ENCODE data around the gene WHRN. TPM values are rescaled to one million over a fixed set of nuclear protein-coding genes. Genes with fewer than 3 reads are reported as not detected.
A peak's percentile ranks its signal among the peaks of the same experiment; 100 is the strongest.

WHRN gene
- total and polyA plus RNA-seq, 4 donors: 4.4 to 26.8 (median 16.8) TPM

DNA sequence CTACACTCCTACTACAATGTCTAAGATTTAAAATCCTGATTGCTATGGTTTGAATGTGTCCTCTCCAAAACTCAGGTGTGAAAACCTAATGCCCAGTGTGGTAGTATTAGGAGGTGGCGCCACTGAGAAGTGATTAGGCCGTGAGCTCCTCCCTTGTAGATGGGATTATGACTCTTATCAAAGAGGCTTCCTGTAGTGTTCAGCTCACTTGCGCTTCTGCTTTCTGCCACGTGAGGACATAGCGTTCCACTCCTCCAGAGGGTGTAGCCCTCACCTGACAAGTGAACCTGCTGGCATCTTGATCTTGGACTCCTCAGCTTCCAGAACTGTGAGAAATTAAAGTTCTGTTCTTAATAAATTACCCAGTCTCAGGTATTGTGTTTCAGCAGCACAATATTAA lies 33.0 kb upstream of the WHRN start:
- peak in 1 of 6 donors; percentile 11 for DNase-seq (ENCODE audit: low read depth in 4 of 6, low spot score in 6 of 6)
- Histone ChIP-seq H3K4me3 (ENCODE audit: low read depth, low read length) (no peak overlapping the region), H3K9me3 (ENCODE audit: control insufficient read depth, insufficient read depth, low read length) (no peaks in the 10 kb centered on the region), H3K27ac (ENCODE audit: low read depth, low read length) (no peak overlapping the region), H3K27me3 (ENCODE audit: control insufficient read depth, insufficient read depth, low read length) (no peaks in the 10 kb centered on the region), H3K4me1 (ENCODE audit: control insufficient read depth, insufficient read depth, low read length) (no peaks in the 10 kb centered on the region), H3K36me3 (ENCODE audit: control insufficient read depth, insufficient read depth, low read length) (no peaks in the 10 kb centered on the region)
- WGBS (ENCODE audit: insufficient coverage): 54% methylated on average over 3 of the region's 5 CpGs

DNA sequence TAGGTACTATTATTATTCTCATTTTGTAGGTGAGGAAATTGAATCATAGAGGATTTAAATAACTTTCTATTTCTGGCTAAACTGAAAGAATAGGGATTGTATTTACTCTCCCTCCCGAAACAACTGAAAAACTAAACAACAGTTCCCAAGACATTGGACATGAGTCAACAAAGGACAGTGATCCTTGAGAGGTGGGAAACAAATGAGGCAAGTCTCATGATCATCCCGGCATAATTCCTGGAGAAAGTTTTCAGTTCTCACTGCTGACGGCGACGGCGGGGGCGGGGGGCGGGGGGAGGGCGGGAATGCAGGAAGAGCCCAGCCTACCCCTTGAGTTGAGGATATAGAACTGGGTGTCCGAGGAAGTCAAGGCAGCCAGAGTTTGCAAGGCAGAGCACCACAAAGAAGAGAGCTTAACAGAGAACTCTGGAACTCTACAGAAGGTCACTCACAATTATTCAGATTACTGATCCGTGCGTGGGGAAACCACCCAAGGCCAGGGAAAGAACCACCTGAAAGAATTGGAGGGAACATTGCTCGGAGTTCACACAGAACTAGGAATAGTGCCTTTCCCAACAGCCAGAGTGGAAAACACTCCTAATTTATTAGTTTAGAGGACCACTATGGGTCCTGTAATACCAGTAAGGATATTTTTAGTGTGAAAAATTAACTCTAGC lies 27.4 kb upstream of the WHRN start:
- Histone ChIP-seq H3K9me3 (ENCODE audit: control insufficient read depth, insufficient read depth, low read length) (no peaks in the 10 kb centered on the region), H3K27ac (ENCODE audit: low read depth, low read length) (no peak overlapping the region), H3K4me3 (ENCODE audit: low read depth, low read length) (no peak overlapping the region), H3K4me1 (ENCODE audit: control insufficient read depth, insufficient read depth, low read length) (no peaks in the 10 kb centered on the region), H3K27me3 (ENCODE audit: control insufficient read depth, insufficient read depth, low read length) (no peaks in the 10 kb centered on the region), H3K36me3 (ENCODE audit: control insufficient read depth, insufficient read depth, low read length) (no peaks in the 10 kb centered on the region)
- DNase-seq (ENCODE audit: low read depth in 4 of 6, low spot score in 6 of 6): no peak
- 32% methylated on average over 4 of the region's 13 CpGs for WGBS (ENCODE audit: insufficient coverage)

DNA sequence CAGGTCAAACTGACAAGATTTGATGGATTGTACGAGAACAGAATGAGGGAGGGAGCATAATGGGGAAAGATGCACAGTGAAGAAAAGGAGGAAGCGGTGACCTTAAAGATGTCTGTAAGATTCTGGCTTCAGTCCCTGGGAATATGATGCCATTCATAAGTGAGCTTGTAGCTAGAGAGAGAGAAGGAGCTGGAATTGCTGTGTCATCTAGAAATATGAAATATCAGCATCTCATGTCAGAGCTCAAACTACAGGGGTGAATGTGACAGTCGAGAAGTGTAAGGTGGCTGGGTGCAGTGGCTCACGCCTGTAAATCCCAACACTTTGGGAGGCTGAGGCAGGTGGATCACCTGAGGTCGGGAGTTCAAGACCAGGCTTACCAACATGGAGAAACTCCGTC lies 24.0 kb upstream of the WHRN start:
- no peak for DNase-seq (ENCODE audit: low read depth in 4 of 6, low spot score in 6 of 6)
- Histone ChIP-seq H3K27ac (ENCODE audit: low read depth, low read length) (no peak overlapping the region), H3K9me3 (ENCODE audit: control insufficient read depth, insufficient read depth, low read length) (no peaks in the 10 kb centered on the region), H3K27me3 (ENCODE audit: control insufficient read depth, insufficient read depth, low read length) (no peaks in the 10 kb centered on the region), H3K36me3 (ENCODE audit: control insufficient read depth, insufficient read depth, low read length) (no peaks in the 10 kb centered on the region), H3K4me3 (ENCODE audit: low read depth, low read length) (no peak overlapping the region), H3K4me1 (ENCODE audit: control insufficient read depth, insufficient read depth, low read length) (peaks cover 7% of the 10 kb centered on the region)
- WGBS (ENCODE audit: insufficient coverage): 94% methylated on average over 5 of the region's 6 CpGs

DNA sequence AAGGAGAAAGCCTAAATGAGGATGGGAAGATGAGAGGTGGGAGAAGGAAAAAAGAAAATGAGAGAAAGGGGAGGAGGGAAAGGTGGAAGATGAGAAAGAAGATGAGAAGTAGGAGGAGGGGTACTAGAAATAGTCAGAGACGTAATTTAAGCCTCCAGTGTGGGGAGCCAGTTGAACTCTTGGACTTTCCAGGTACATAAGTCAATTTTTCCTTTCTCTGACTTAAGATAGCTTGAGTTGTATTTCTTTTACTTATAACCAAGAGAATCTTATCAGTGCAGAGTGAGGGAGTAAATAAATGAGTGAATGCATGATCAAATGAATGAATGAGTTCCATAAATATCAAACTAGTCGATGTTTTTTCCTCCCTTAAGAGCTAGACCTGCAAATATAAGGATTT lies 21.5 kb upstream of the WHRN start:
- H3K4me3 ChIP-seq (ENCODE audit: low read depth, low read length): no peak overlapping the region
- no peaks in the 10 kb centered on the region for H3K9me3 ChIP-seq (ENCODE audit: control insufficient read depth, insufficient read depth, low read length)
- no peaks in the 10 kb centered on the region for H3K27me3 ChIP-seq (ENCODE audit: control insufficient read depth, insufficient read depth, low read length)
- peaks cover 11% of the 10 kb centered on the region for H3K4me1 ChIP-seq (ENCODE audit: control insufficient read depth, insufficient read depth, low read length)
- H3K36me3 ChIP-seq (ENCODE audit: control insufficient read depth, insufficient read depth, low read length): no peaks in the 10 kb centered on the region
- H3K27ac ChIP-seq (ENCODE audit: low read depth, low read length): no peak overlapping the region
- DNase-seq (ENCODE audit: low read depth in 4 of 6, low spot score in 6 of 6): no peak
- WGBS (ENCODE audit: insufficient coverage): no CpG with 5 or more reads among the region's 2 CpGs

DNA sequence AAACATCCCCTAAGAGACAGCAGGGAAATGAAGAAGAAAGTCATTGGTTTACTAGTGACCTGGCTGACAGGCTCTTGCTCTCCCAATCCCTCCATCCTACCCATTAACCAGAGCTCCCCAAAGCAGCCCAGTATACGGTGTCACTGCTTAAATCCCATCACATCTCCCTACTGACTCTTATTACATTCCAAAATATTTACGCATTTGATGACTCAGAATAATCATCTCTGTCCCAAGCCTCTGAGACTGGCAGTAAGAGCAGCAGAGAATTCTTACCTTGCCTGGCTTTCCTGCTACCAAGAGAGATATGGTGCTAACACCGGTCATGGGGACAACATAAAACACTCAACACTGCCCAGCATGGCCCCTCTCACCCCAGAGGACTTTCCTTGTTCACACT lies 20.2 kb upstream of the WHRN start:
- peaks cover 11% of the 10 kb centered on the region for H3K4me1 ChIP-seq (ENCODE audit: control insufficient read depth, insufficient read depth, low read length)
- WGBS (ENCODE audit: insufficient coverage): 90% methylated on average over 2 of the region's 3 CpGs
- no peak for DNase-seq (ENCODE audit: low read depth in 4 of 6, low spot score in 6 of 6)
- no peaks in the 10 kb centered on the region for H3K9me3 ChIP-seq (ENCODE audit: control insufficient read depth, insufficient read depth, low read length)
- H3K27ac ChIP-seq (ENCODE audit: low read depth, low read length): no peak overlapping the region
- H3K4me3 ChIP-seq (ENCODE audit: low read depth, low read length): no peak overlapping the region
- no peaks in the 10 kb centered on the region for H3K27me3 ChIP-seq (ENCODE audit: control insufficient read depth, insufficient read depth, low read length)
- H3K36me3 ChIP-seq (ENCODE audit: control insufficient read depth, insufficient read depth, low read length): no peaks in the 10 kb centered on the region

DNA sequence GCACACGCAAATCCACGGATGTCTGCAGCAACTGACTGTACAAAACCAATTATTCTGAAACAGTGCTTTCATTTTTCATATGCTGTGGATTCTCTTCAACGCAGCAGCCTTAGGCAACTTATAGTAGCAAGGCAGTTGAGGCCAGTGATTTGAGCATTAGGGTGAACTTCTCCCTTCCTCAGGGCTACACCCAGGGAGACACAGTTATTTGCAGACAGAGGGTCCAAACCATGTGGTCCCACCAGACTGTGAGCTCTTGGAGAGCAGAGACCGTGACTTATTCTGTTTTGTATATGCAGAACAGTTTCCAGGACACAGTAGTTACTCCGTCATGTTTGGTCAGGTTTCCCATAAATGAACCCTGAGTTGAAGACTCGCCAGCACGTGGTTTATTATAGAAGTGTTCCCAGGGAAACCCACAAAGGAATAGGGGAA lies 19.0 kb upstream of the WHRN start:
- peaks cover 11% of the 10 kb centered on the region for H3K4me1 ChIP-seq (ENCODE audit: control insufficient read depth, insufficient read depth, low read length)
- WGBS (ENCODE audit: insufficient coverage): 34% methylated on average over 7 of the region's 7 CpGs

DNA sequence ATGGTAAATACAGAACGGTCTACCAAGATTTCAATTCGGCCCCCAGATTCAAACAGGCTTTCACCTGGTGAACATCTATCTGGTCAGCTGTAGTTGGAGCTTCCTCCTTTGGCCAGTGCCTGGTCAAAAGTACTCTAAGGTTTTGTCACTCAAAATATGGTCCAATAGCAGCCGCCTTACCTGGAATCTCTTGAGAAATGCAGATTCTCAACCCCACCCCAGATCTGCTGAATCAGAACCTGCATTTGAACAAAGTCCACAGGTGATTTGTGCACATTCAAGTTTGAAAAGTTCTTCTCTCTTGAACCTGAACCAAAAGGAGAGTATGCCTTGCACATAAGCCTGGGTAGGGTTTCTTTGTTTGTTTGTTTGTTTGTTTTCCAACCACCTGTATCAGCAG lies 17.6 kb upstream of the WHRN start:
- Histone ChIP-seq H3K36me3 (ENCODE audit: control insufficient read depth, insufficient read depth, low read length) (no peaks in the 10 kb centered on the region), H3K27ac (ENCODE audit: low read depth, low read length) (no peak overlapping the region), H3K27me3 (ENCODE audit: control insufficient read depth, insufficient read depth, low read length) (no peaks in the 10 kb centered on the region), H3K4me1 (ENCODE audit: control insufficient read depth, insufficient read depth, low read length) (peaks cover 11% of the 10 kb centered on the region), H3K9me3 (ENCODE audit: control insufficient read depth, insufficient read depth, low read length) (no peaks in the 10 kb centered on the region), H3K4me3 (ENCODE audit: low read depth, low read length) (no peak overlapping the region)
- WGBS (ENCODE audit: insufficient coverage): 93% methylated on average over 3 of the region's 3 CpGs
- DNase-seq (ENCODE audit: low read depth in 4 of 6, low spot score in 6 of 6): no peak

More for the DNA sequence above, 19.0 kb upstream of the WHRN start:
- no peaks in the 10 kb centered on the region for H3K9me3 ChIP-seq (ENCODE audit: control insufficient read depth, insufficient read depth, low read length)
- no peak overlapping the region for H3K27ac ChIP-seq (ENCODE audit: low read depth, low read length)
- H3K36me3 ChIP-seq (ENCODE audit: control insufficient read depth, insufficient read depth, low read length): no peaks in the 10 kb centered on the region
- DNase-seq (ENCODE audit: low read depth in 4 of 6, low spot score in 6 of 6): peak in 2 of 6 donors; percentile 59 to 62
- no peak overlapping the region for H3K4me3 ChIP-seq (ENCODE audit: low read depth, low read length)
- no peaks in the 10 kb centered on the region for H3K27me3 ChIP-seq (ENCODE audit: control insufficient read depth, insufficient read depth, low read length)

DNA sequence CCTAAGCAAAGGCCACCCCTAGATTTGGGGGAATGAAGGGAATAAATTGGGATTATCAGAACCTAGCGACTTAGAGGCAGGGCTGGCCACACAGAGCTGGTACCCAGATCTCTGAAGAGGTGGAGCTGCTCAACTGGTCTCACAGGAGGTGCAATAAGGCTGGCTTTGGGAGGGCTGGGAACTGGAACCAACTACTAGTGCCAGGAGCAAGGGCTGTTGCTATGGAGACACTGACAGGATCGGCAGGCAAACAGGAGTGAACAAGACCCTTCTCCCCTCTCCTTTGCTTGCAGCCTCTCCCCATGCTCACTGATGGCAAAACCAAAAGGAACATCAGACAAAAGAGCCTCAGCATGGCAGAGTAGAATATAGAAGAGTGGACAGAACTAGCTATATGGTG lies 17.0 kb upstream of the WHRN start:
- Histone ChIP-seq H3K9me3 (ENCODE audit: control insufficient read depth, insufficient read depth, low read length) (no peaks in the 10 kb centered on the region), H3K27ac (ENCODE audit: low read depth, low read length) (no peak overlapping the region), H3K4me3 (ENCODE audit: low read depth, low read length) (no peak overlapping the region), H3K36me3 (ENCODE audit: control insufficient read depth, insufficient read depth, low read length) (no peaks in the 10 kb centered on the region), H3K4me1 (ENCODE audit: control insufficient read depth, insufficient read depth, low read length) (peaks cover 11% of the 10 kb centered on the region), H3K27me3 (ENCODE audit: control insufficient read depth, insufficient read depth, low read length) (no peaks in the 10 kb centered on the region)
- 20% methylated on average over 1 of the region's 2 CpGs for WGBS (ENCODE audit: insufficient coverage)
- peak in 2 of 6 donors; percentile 62 to 84 for DNase-seq (ENCODE audit: low read depth in 4 of 6, low spot score in 6 of 6)

DNA sequence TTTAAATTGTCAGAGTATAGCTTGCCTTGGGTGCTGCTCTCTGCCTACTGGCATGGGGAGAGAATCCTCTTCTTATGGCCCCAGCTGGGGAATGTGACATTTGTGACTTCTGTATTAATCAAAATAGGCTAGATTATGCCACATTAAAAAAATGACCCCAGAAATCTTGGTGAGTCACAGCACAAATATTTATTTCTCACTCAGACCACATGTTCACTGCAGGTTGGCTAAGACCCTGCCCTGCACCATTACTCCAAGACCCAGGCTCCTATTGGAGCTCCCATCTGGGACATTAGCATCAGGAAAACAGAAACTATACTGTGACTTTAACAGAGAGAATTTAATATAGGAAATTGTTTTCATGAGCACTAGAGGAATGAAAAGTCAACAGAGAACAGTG lies 16.6 kb upstream of the WHRN start:
- Histone ChIP-seq H3K27ac (ENCODE audit: low read depth, low read length) (no peak overlapping the region), H3K4me1 (ENCODE audit: control insufficient read depth, insufficient read depth, low read length) (peaks cover 11% of the 10 kb centered on the region), H3K4me3 (ENCODE audit: low read depth, low read length) (no peak overlapping the region), H3K27me3 (ENCODE audit: control insufficient read depth, insufficient read depth, low read length) (no peaks in the 10 kb centered on the region), H3K9me3 (ENCODE audit: control insufficient read depth, insufficient read depth, low read length) (no peaks in the 10 kb centered on the region), H3K36me3 (ENCODE audit: control insufficient read depth, insufficient read depth, low read length) (no peaks in the 10 kb centered on the region)
- DNase-seq (ENCODE audit: low read depth in 4 of 6, low spot score in 6 of 6): no peak

DNA sequence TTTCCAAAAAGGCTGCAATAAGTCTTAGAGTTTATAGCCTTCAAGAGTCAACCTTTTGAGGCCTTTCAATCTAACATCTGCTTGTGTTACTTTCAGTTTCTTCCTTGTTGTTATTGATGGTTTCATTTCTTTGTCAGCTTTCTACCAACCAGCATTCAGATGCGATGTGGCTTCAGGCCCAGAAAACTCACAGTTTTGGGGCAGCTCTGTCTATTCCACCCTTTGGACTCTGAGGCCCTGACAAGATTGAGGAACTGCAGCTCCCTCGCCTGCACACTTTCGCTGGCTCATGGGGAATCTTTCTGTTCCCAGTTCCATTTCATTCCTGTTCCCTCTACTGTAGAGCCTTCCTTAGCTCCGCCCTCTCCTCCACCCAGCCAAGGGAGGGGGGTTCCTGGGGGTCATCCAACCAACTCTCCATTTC lies 13.3 kb upstream of the WHRN start:
- 91% methylated on average over 3 of the region's 4 CpGs for WGBS (ENCODE audit: insufficient coverage)
- no peaks in the 10 kb centered on the region for H3K27me3 ChIP-seq (ENCODE audit: control insufficient read depth, insufficient read depth, low read length)
- no peaks in the 10 kb centered on the region for H3K36me3 ChIP-seq (ENCODE audit: control insufficient read depth, insufficient read depth, low read length)
- no peaks in the 10 kb centered on the region for H3K9me3 ChIP-seq (ENCODE audit: control insufficient read depth, insufficient read depth, low read length)
- no peak for DNase-seq (ENCODE audit: low read depth in 4 of 6, low spot score in 6 of 6)
- H3K4me1 ChIP-seq (ENCODE audit: control insufficient read depth, insufficient read depth, low read length): peaks cover 4% of the 10 kb centered on the region
- no peak overlapping the region for H3K27ac ChIP-seq (ENCODE audit: low read depth, low read length)
- H3K4me3 ChIP-seq (ENCODE audit: low read depth, low read length): no peak overlapping the region

Data from spinal cord (tissue), 10 donors.